ENCODE data around the gene MYLK. TPM values are rescaled to one million over a fixed set of nuclear protein-coding genes. Genes with fewer than 3 reads are reported as not detected.
A peak's percentile ranks its signal among the peaks of the same experiment; 100 is the strongest.

The MYLK gene
- total and polyA plus RNA-seq, 9 donors: 50.2 to 645 (median 205) TPM

- intact Hi-C loops (cut with DNase I): loop anchor here in 1 of 4 donors (5.0 kb wide), 1 partner anchor 33 kb away; no protein-coding TSS in a partner anchor
- Histone ChIP-seq H3K27me3 (no peaks in the 10 kb centered on the region), H3K36me3 (no peaks in the 10 kb centered on the region), H3K4me3 (no peak overlapping the region), H3K9me3 (no peaks in the 10 kb centered on the region), H3K4me1 (ENCODE audit: insufficient read depth) (peaks cover 34% of the 10 kb centered on the region), H3K27ac (peak overlapping the region in 1 of 2 donors; percentile 15)
- TF ChIP-seq EP300 (IDR thresholded peaks at IDR 0.05) (no peak), POLR2A (IDR thresholded peaks at IDR 0.05) (no peak)
- TF ChIP-seq, protein P1, sequence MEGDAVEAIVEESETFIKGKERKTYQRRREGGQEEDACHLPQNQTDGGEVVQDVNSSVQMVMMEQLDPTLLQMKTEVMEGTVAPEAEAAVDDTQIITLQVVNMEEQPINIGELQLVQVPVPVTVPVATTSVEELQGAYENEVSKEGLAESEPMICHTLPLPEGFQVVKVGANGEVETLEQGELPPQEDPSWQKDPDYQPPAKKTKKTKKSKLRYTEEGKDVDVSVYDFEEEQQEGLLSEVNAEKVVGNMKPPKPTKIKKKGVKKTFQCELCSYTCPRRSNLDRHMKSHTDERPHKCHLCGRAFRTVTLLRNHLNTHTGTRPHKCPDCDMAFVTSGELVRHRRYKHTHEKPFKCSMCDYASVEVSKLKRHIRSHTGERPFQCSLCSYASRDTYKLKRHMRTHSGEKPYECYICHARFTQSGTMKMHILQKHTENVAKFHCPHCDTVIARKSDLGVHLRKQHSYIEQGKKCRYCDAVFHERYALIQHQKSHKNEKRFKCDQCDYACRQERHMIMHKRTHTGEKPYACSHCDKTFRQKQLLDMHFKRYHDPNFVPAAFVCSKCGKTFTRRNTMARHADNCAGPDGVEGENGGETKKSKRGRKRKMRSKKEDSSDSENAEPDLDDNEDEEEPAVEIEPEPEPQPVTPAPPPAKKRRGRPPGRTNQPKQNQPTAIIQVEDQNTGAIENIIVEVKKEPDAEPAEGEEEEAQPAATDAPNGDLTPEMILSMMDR (IDR thresholded peaks at IDR 0.05): no peak
- 31 to 35% (median 32%) methylated on average over 2 of the region's 2 CpGs for WGBS, 3 donors
- no peak for DNase-seq
Measured at GRCh38 chr3:123695152-123695551, 189.0 kb downstream of the MYLK start.

DNA sequence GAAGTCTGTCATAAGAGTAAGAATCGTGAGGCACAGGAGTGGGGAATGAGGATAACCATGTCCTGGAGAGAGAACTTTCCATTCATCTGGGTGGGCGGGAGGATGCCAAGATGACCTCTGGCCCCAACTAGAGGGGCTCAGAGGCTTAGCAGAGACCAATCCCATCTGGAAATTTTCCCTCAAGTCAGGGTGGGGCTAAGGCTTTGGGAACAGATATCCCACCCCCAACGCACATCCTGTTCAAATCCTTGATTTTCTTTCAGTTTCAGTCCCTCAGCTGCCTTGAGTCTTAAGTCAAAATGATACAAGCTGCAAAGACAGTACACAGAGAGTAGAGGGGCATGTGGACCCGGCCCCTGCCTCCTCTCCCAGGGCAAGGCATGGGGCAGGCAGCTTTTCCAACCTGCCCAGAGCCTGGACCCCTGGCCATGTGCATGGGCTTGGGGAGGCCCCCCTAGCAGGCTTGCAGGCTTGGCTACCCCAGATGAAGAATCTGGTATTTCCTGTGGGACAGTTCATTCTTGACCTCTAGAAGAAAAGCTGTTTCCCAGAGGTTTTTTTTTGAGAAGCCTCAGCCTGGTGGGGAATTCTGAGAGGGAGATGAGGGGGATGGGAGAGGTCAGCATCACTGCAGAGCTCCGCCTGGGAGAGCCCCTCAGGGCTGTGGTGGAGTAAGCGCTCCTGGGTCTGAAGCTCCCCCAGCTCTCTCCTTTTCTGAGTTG, 189.6 kb downstream of the MYLK start:
- no peak for DNase-seq
- H3K27ac ChIP-seq: peak overlapping the region in 1 of 2 donors; percentile 32
- peaks cover 34% of the 10 kb centered on the region for H3K4me1 ChIP-seq (ENCODE audit: insufficient read depth)
- intact Hi-C loops (cut with DNase I): loop anchor here in 1 of 4 donors (5.0 kb wide), 1 partner anchor 32 kb away; no protein-coding TSS in a partner anchor
- H3K36me3 ChIP-seq: no peaks in the 10 kb centered on the region
- TF ChIP-seq EP300 (IDR thresholded peaks at IDR 0.05) (no peak), POLR2A (IDR thresholded peaks at IDR 0.05) (no peak)
- TF ChIP-seq, protein P1 (IDR thresholded peaks at IDR 0.05): no peak
- WGBS, 3 donors: 32 to 37% (median 34%) methylated on average over 6 of the region's 6 CpGs
- H3K9me3 ChIP-seq: no peaks in the 10 kb centered on the region
- H3K4me3 ChIP-seq: no peak overlapping the region
- no peaks in the 10 kb centered on the region for H3K27me3 ChIP-seq

DNA sequence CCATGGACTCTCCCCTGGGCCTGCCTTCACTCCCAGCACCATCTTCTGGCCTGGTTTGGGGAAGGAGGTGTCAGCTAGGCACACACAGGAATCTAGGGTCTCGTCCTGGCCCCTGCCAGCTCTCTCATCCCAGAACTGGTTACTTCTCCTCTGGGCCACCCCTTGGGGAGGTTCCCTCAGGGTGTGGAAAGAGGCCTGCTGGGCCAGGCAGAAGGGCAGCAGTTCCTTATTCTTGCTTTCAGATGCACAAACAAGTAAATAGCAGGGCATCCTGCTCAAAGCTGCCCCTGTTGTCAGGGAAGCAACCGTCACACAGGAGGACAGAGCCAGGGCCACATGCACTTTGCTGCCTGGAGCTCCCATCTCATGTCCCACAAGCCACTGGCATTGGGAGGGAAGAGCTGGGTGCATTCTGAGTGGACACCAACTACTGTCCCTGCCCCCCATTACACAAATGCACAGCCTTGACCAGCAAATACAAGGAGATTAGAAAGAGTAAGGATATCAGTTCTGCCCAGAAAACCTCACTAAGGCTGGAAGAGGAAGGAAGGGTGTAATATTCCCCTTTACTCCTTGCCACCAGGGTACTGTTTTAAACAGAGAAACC, 190.4 kb downstream of the MYLK start:
- no peak overlapping the region for H3K4me3 ChIP-seq
- DNase-seq: no peak
- peak overlapping the region in 1 of 2 donors; percentile 14 for H3K27ac ChIP-seq

GRCh38 chr3:123692671-123693070, 191.5 kb downstream of the MYLK start:
- TF ChIP-seq, protein P1 (IDR thresholded peaks at IDR 0.05): no peak
- TF ChIP-seq EP300 (IDR thresholded peaks at IDR 0.05) (no peak), POLR2A (IDR thresholded peaks at IDR 0.05) (no peak)
- intact Hi-C loops (cut with DNase I): no loop called here
- Histone ChIP-seq H3K4me3 (no peak overlapping the region), H3K36me3 (no peaks in the 10 kb centered on the region), H3K27ac (no peak overlapping the region), H3K27me3 (no peaks in the 10 kb centered on the region), H3K4me1 (ENCODE audit: insufficient read depth) (peaks cover 33% of the 10 kb centered on the region), H3K9me3 (no peaks in the 10 kb centered on the region)
- WGBS, 3 donors: 82 to 87% (median 82%) methylated on average over 13 of the region's 13 CpGs
- no peak for DNase-seq

More for the DNA sequence above, 190.4 kb downstream of the MYLK start:
- intact Hi-C loops (cut with DNase I): no loop called here
- no peaks in the 10 kb centered on the region for H3K9me3 ChIP-seq
- peaks cover 34% of the 10 kb centered on the region for H3K4me1 ChIP-seq (ENCODE audit: insufficient read depth)
- 73 to 89% (median 83%) methylated on average over 2 of the region's 2 CpGs for WGBS, 3 donors
- H3K36me3 ChIP-seq: no peaks in the 10 kb centered on the region
- TF ChIP-seq, protein P1 (IDR thresholded peaks at IDR 0.05): no peak
- no peak for TF ChIP-seq POLR2A (IDR thresholded peaks at IDR 0.05)
- no peak for TF ChIP-seq EP300 (IDR thresholded peaks at IDR 0.05)
- H3K27me3 ChIP-seq: no peaks in the 10 kb centered on the region
